K562 (cell line): Measurements from ENCODE around the gene RGS6. TPM values are rescaled to one million over a fixed set of nuclear protein-coding genes. Genes with fewer than 3 reads are reported as not detected.

Source experiments
- ATAC-seq: fragments of 200-7000 bp; cut with Tn5 transposase; 3 replicates; pipeline ENCODE4 v1.9.1; 2020; ENCODE audit warnings: moderate library complexity
- BruUV-seq: library from RNA; stranded (reverse); fragments of 400-500 nt; replicated peaks from 2 replicates; lab custom pipeline; 2021; lab: Mats Ljungman, UMichigan
- CTCF ChIA-PET: fragments of 300-600 bp; formaldehyde crosslinking; extraction: SDS; loops from one replicate; lab custom pipeline; 2021; ENCODE audit warnings: low intra/inter-chr PET ratio; lab: Yijun Ruan, JAX
- POLR2A ChIA-PET: fragments of 300-600, 350-650 bp; sonication (Branson Sonifier 250); formaldehyde crosslinking; extraction: SDS; loops from one replicate; lab custom pipeline; 2021; ENCODE audit warnings: antibody characterized with exemption, inconsistent platforms; lab: Yijun Ruan, JAX
- DNase-seq, 4 experiments: peaks; one replicate each; pipeline versions ENCODE4 v3.0.0 to v3.0.0-alpha.2; 2011 to 2018; ENCODE audit warnings: low spot score in 3 of 4, mixed read lengths in 3 of 4; ENCODE audit errors: extremely low read depth in 1 of 4
- FAIRE-seq: peaks from 2 replicates; lab custom pipeline; 2011; peaks lifted over from hg19 to GRCh38; lab: Jason Lieb, UNC
- H2AFZ ChIP-seq: 2 replicates; pipeline ENCODE4 v1.6.0; 2011; ENCODE audit warnings: low read depth, low read length, control low read depth, inconsistent platforms
- H3K27ac ChIP-seq: fragments of 200-600 bp; 3 replicates; pipeline ENCODE4 v1.8.0; 2011; ENCODE audit warnings: low read depth, mild to moderate bottlenecking, control low read depth, inconsistent platforms, low read length, moderate library complexity, mixed read lengths; ENCODE audit errors: extremely low read depth
- H3K27me3 ChIP-seq, 2 experiments: fragments of 300-600 bp in 1 of 2; 2 replicates in 1 of 2; 3 replicates in 1 of 2; pipeline versions ENCODE4 v1.6.0 to v1.8.0; 2011; ENCODE audit warnings: inconsistent platforms in 2 of 2, low read length in 2 of 2, mild to moderate bottlenecking in 1 of 2, mixed read lengths in 1 of 2, moderate library complexity in 1 of 2; ENCODE audit not compliant: control insufficient read depth in 2 of 2, insufficient read depth in 2 of 2
- H3K36me3 ChIP-seq: fragments of 300-600 bp; 3 replicates; pipeline ENCODE4 v1.8.0; 2011; ENCODE audit warnings: mild to moderate bottlenecking, low read length, inconsistent platforms; ENCODE audit not compliant: control insufficient read depth, insufficient read depth
- H3K4me1 ChIP-seq, 2 experiments: fragments of 200-600 bp in 1 of 2; replicated peaks in 1 of 2; 2 replicates in 1 of 2; 3 replicates in 1 of 2; pipeline versions ENCODE4 v1.5.1 to v1.8.0; 2011; ENCODE audit warnings: inconsistent platforms in 2 of 2, low read length in 2 of 2, mild to moderate bottlenecking in 1 of 2, mixed read lengths in 1 of 2, moderate library complexity in 1 of 2; ENCODE audit not compliant: control insufficient read depth in 2 of 2, insufficient read depth in 2 of 2
- H3K4me2 ChIP-seq: 2 replicates; pipeline ENCODE4 v1.6.1; 2011; ENCODE audit warnings: low read length, control low read depth, inconsistent platforms, mixed read lengths; ENCODE audit not compliant: insufficient read depth
- H3K4me3 ChIP-seq: fragments of 200-600 bp; sonication (generic), shearing (Covaris generic); 2 replicates; pipeline ENCODE4 v1.5.1; 2016; ENCODE audit warnings: control low read depth, inconsistent platforms
- H3K79me2 ChIP-seq: fragments of 200-600 bp; 3 replicates; pipeline ENCODE4 v1.8.0; 2011; ENCODE audit warnings: low read length, inconsistent platforms; ENCODE audit not compliant: control insufficient read depth, insufficient read depth
- H3K9ac ChIP-seq, 2 experiments: 2 replicates each; pipeline versions ENCODE4 v1.6.0 to v1.6.1; 2011; ENCODE audit warnings: low read depth in 2 of 2, low read length in 2 of 2, control low read depth in 1 of 2, inconsistent platforms in 1 of 2, mild to moderate bottlenecking in 1 of 2, mixed read lengths in 1 of 2; ENCODE audit not compliant: insufficient read depth in 1 of 2
- H3K9me1 ChIP-seq: one replicate; pipeline ENCODE4 v1.6.0; 2011; ENCODE audit warnings: inconsistent platforms, mild to moderate bottlenecking, low read length, moderate library complexity; ENCODE audit not compliant: control insufficient read depth, insufficient read depth
- H3K9me3 ChIP-seq: replicated peaks from 2 replicates; pipeline ENCODE4 v1.5.1; 2011; ENCODE audit warnings: low read depth, low read length, inconsistent platforms; ENCODE audit not compliant: control insufficient read depth, insufficient read depth
- H4K20me1 ChIP-seq: replicated peaks from 2 replicates; pipeline ENCODE4 v1.6.1; 2011; ENCODE audit warnings: low read length, inconsistent platforms, mixed read lengths; ENCODE audit not compliant: control insufficient read depth, insufficient read depth
- MYNN ChIP-seq, 2 experiments: sonication (generic); formaldehyde crosslinking in 1 of 2; IDR thresholded peaks; 2 replicates each; pipeline versions ENCODE4 v1.5.0 to v1.6.1; 2016 to 2020; ENCODE audit warnings: antibody characterized with exemption in 1 of 2, missing genetic modification reagents in 1 of 2
- RB1 ChIP-seq: fragments of 450-650 bp; IDR thresholded peaks from 2 replicates; pipeline ENCODE4 v1.6.1; 2017; ENCODE audit warnings: low read depth, mild to moderate bottlenecking
- RBM39 ChIP-seq: fragments of 200-400 bp; formaldehyde crosslinking; optimal IDR thresholded peaks from 2 replicates; pipeline ENCODE3; 2018; ENCODE audit warnings: low read depth, low read length
- TCF15 ChIP-seq: fragments of 250-450 bp; sonication (Bioruptor Pico); IDR thresholded peaks from 2 replicates; pipeline ENCODE4 v1.8.0; 2022; ENCODE audit warnings: moderate library complexity, mild to moderate bottlenecking, inconsistent platforms
- U2AF2 ChIP-seq: fragments of 200-400 bp; formaldehyde crosslinking; optimal IDR thresholded peaks from 2 replicates; pipeline ENCODE3; 2017; ENCODE audit warnings: low read depth, mild to moderate bottlenecking, low read length
- ZNF316 ChIP-seq: fragments of 450-650 bp; IDR thresholded peaks from 2 replicates; pipeline ENCODE4 v1.6.1; 2016
- ZNF780A ChIP-seq: fragments of 250-450 bp; sonication (Bioruptor Pico); IDR thresholded peaks from 2 replicates; pipeline ENCODE4 v1.5.0; 2021; ENCODE audit warnings: mild to moderate bottlenecking
- WGBS: fragments of 100-300 bp; shearing (Covaris generic); methylation state at CpG from one replicate; pipeline ENCODE4 v1.1.6; 2016; ENCODE audit warnings: low coverage, mixed read lengths; ENCODE audit not compliant: insufficient coverage; ENCODE audit errors: missing lambda C conversion rate; 5-methylcytosine and 5-hydroxymethylcytosine counted together
- in situ Hi-C: fragments of 300-500 bp; cut with MboI; formaldehyde crosslinking; loops from 4 replicates; pipeline ENCODE4 v1.15.0; 2018; ENCODE audit warnings: inconsistent platforms, mixed read lengths
- intact Hi-C: fragments of 100-400 bp; cut with micrococcal nuclease; formaldehyde crosslinking; loops from 2 replicates; pipeline ENCODE4 v1.14.2; 2022
- polyA plus RNA-seq, 8 experiments: library from polyadenylated mRNA; depleted of rRNA in 4 of 8; stranded (reverse) in 5 of 8; unstranded in 3 of 8; fragments of >200 nt; fragmentation: Nextera tagmentation in 2 of 8; fragmentation: Illumina TruSeq in 1 of 8; extraction: Ambion mirVana in 2 of 8; extraction: Trizol in 1 of 8; gene quantifications; 2 replicates each; pipeline versions ENCODE4 v1.2.1 to v1.2.3, GENCODE V29; 2011 to 2014; ENCODE audit warnings: inconsistent platforms in 1 of 8, missing spikeins in 1 of 8
- total RNA-seq, 7 experiments: library from RNA; depleted of rRNA in 6 of 7; stranded (reverse); fragments of >200 nt in 6 of 7; fragmentation: Illumina TruSeq in 2 of 7; extraction: Trizol in 2 of 7; gene quantifications; 2 replicates each; pipeline versions ENCODE4 v1.2.1 to v1.2.3, GENCODE V29; 2011 to 2021; ENCODE audit warnings: low replicate concordance in 1 of 7
- TF ChIP-seq, protein P1 (sequence below): fragments of 150-350 bp; conservative IDR thresholded peaks from 2 replicates; pipeline ENCODE4 v1.6.1; 2014; ENCODE audit warnings: low read length
- TF ChIP-seq, protein P2 (sequence below): sonication (generic); formaldehyde crosslinking; IDR thresholded peaks from 2 replicates; pipeline ENCODE4 v1.8.0; 2022; ENCODE audit warnings: missing genetic modification reagents, mild to moderate bottlenecking, borderline replicate concordance
- TF ChIP-seq, protein P3 (sequence below): fragments of 250-450 bp; sonication (Bioruptor Pico); IDR thresholded peaks from 2 replicates; pipeline ENCODE4 v1.5.1; 2021; ENCODE audit warnings: mild to moderate bottlenecking

Gene RGS6
- total and polyA plus RNA-seq, 9 of the 15 experiments (the other 6 are each of a cell fraction or from before 2014, with no cell fraction given) = not detected

DNA sequence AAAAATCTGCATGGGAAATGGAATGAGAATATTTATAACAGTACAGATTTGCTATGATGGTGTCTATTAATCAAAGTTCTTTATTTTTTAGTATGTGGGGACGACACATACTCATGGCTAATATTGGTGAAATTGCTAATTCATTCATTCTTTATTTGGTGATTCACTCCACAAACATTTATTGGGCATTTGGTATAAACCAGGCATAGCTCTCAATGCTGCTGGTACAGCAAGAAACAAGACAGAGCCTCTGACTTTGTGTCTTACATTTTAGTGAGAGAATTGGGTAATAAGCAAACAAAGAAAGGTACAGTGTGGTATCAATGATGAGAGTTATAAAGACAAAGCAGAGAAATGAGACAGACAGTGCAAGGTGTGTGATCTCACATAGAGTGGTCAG, 129.5 kb downstream of the RGS6 start:
- no peak for DNase-seq
- H3K9ac ChIP-seq = no peak overlapping the region
- no peaks in the 10 kb centered on the region for H3K9me1 ChIP-seq
- no peak overlapping the region for H3K27ac ChIP-seq
- POLR2A ChIA-PET = no interaction called here
- FAIRE-seq = no peak
- intact Hi-C loops = no loop called here
- no peaks in the 10 kb centered on the region for H3K27me3 ChIP-seq
- TF ChIP-seq ZNF316 (no peak), ZNF780A (CRISPR knock-in tag) (no peak), MYNN (IDR thresholded peaks at IDR 0.05) (no peak), MYNN (CRISPR knock-in tag; IDR thresholded peaks at IDR 0.05) (no peak), U2AF2 (no peak), TCF15 (CRISPR knock-in tag) (no peak), RB1 (no peak), RBM39 (no peak)
- TF ChIP-seq, protein P1, sequence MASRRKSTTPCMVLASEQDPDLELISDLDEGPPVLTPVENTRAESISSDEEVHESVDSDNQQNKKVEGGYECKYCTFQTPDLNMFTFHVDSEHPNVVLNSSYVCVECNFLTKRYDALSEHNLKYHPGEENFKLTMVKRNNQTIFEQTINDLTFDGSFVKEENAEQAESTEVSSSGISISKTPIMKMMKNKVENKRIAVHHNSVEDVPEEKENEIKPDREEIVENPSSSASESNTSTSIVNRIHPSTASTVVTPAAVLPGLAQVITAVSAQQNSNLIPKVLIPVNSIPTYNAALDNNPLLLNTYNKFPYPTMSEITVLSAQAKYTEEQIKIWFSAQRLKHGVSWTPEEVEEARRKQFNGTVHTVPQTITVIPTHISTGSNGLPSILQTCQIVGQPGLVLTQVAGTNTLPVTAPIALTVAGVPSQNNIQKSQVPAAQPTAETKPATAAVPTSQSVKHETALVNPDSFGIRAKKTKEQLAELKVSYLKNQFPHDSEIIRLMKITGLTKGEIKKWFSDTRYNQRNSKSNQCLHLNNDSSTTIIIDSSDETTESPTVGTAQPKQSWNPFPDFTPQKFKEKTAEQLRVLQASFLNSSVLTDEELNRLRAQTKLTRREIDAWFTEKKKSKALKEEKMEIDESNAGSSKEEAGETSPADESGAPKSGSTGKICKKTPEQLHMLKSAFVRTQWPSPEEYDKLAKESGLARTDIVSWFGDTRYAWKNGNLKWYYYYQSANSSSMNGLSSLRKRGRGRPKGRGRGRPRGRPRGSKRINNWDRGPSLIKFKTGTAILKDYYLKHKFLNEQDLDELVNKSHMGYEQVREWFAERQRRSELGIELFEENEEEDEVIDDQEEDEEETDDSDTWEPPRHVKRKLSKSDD = no peak
- TF ChIP-seq, protein P2, sequence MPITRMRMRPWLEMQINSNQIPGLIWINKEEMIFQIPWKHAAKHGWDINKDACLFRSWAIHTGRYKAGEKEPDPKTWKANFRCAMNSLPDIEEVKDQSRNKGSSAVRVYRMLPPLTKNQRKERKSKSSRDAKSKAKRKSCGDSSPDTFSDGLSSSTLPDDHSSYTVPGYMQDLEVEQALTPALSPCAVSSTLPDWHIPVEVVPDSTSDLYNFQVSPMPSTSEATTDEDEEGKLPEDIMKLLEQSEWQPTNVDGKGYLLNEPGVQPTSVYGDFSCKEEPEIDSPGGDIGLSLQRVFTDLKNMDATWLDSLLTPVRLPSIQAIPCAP (CRISPR knock-in tag) = no peak
- TF ChIP-seq, protein P3, sequence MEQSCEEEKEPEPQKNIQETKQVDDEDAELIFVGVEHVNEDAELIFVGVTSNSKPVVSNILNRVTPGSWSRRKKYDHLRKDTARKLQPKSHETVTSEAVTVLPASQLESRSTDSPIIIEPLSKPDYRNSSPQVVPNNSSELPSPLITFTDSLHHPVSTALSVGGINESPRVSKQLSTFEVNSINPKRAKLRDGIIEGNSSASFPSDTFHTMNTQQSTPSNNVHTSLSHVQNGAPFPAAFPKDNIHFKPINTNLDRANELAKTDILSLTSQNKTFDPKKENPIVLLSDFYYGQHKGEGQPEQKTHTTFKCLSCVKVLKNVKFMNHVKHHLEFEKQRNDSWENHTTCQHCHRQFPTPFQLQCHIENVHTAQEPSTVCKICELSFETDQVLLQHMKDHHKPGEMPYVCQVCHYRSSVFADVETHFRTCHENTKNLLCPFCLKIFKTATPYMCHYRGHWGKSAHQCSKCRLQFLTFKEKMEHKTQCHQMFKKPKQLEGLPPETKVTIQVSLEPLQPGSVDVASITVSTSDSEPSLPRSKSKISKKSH (CRISPR knock-in tag) = no peak
- TF ChIP-seq, all 486 proteins: peak for 0
- Histone ChIP-seq H3K9me3 (no peaks in the 10 kb centered on the region), H4K20me1 (no peaks in the 10 kb centered on the region), H3K4me1 (no peaks in the 10 kb centered on the region), H3K79me2 (no peaks in the 10 kb centered on the region), H3K36me3 (no peaks in the 10 kb centered on the region), H3K4me3 (no peak overlapping the region), H2AFZ (no peak overlapping the region), H3K4me2 (no peak overlapping the region)
- in situ Hi-C loops = no loop called here
- no peak for ATAC-seq
- CTCF ChIA-PET = no interaction called here
- BruUV-seq = no TSS peak
- 0% methylated on average over 1 of the region's 1 CpG for whole genome bisulfite sequencing
